DOHH2 (cell line): ENCODE data around the gene PDE1C.

ENCODE experiments used
- CTCF ChIP-seq: fragments of 200-600 bp; sonication (generic); IDR thresholded peaks from one replicate; pipeline ENCODE4 v1.5.1; 2014; ENCODE audit warnings: antibody characterized with exemption, mild to moderate bottlenecking, low read depth, low read length; ENCODE audit not compliant: poor library complexity, severe bottlenecking
- EZH2phosphoT487 ChIP-seq: fragments of 200-600 bp; sonication (generic); IDR thresholded peaks from 2 replicates; pipeline ENCODE4 v1.6.1; 2017; ENCODE audit warnings: borderline replicate concordance, mild to moderate bottlenecking, antibody characterized with exemption, low read length, moderate library complexity, mixed read lengths

- TF ChIP-seq CTCF (peak; percentile 84), EZH2phosphoT487 (no peak)
These were observed 8.1 kb downstream of the PDE1C start for GRCh38 chr7:32062150-32062549.
